GM23338 (cell line): Measurements from ENCODE around the gene OSBPL10.

ENCODE experiments used
- CTCF ChIP-seq, 2 experiments: fragments of 200-600 bp in 1 of 2; sonication (generic) in 1 of 2; conservative IDR thresholded peaks; 2 replicates each; pipeline versions ENCODE4 v1.5.1 to v1.6.1; 2016 to 2017; ENCODE audit warnings: antibody characterized with exemption in 2 of 2, low read depth in 2 of 2, mild to moderate bottlenecking in 2 of 2, moderate library complexity in 1 of 2
- EZH2 ChIP-seq: fragments of 200-600 bp; sonication (generic); IDR thresholded peaks from one replicate; pipeline ENCODE4 v1.8.0; 2017; ENCODE audit warnings: antibody characterized with exemption, mild to moderate bottlenecking, low read depth; ENCODE audit not compliant: unreplicated experiment
- EZH2phosphoT487 ChIP-seq: fragments of 200-600 bp; sonication (generic); IDR thresholded peaks from one replicate; pipeline ENCODE4 v1.8.1; 2018; ENCODE audit warnings: antibody characterized with exemption; ENCODE audit not compliant: unreplicated experiment
- NANOG ChIP-seq: IDR thresholded peaks from 2 replicates; pipeline ENCODE4 v1.6.1; 2016; ENCODE audit warnings: antibody characterized with exemption, borderline replicate concordance
- POLR2AphosphoS5 ChIP-seq: IDR thresholded peaks from 2 replicates; pipeline ENCODE4 v1.6.1; 2016; ENCODE audit warnings: antibody characterized with exemption, low read depth

- TF ChIP-seq CTCF (conservative IDR thresholded peaks at IDR 0.05; ENCODE audit: low read depth in 2 of 2) = no peak
- TF ChIP-seq EZH2 = no peak
- no peak for TF ChIP-seq EZH2phosphoT487
- TF ChIP-seq POLR2AphosphoS5 = no peak
- no peak for TF ChIP-seq NANOG
These were observed 252.7 kb downstream of the OSBPL10 start for GRCh38 chr3:31728403-31728802.
